Natural killer cell (primary cell): ENCODE measurements around the gene PDZRN3. TPM values are rescaled to one million over a fixed set of nuclear protein-coding genes. Genes with fewer than 3 reads are reported as not detected.
A peak's percentile ranks its signal among the peaks of the same experiment; 100 is the strongest.

Experiments
- ATAC-seq, 3 donors: fragments of 150-1000 bp in 2 of 3; fragments of 200-7000 bp in 1 of 3; cut with Tn5 transposase; 1 replicate in 1 of 3; 2 replicates in 2 of 3; pipeline ENCODE4 v1.10.0; 2021; ENCODE audit warnings: mild to moderate bottlenecking in 2 of 3, moderate library complexity in 2 of 3
- DNase-seq, 2 donors: peaks; one replicate each; pipeline versions ENCODE4 v3.0.0 to v3.0.0-alpha.2; 2013 to 2021; ENCODE audit warnings: mixed read lengths in 1 of 2
- H3K27ac ChIP-seq: one replicate; pipeline ENCODE4 v1.5.1; 2013; ENCODE audit warnings: mild to moderate bottlenecking, low read length
- H3K27me3 ChIP-seq: one replicate; pipeline ENCODE4 v1.6.1; 2013; ENCODE audit warnings: low read length; ENCODE audit not compliant: control insufficient read depth, insufficient read depth
- H3K36me3 ChIP-seq: one replicate; pipeline ENCODE4 v1.6.1; 2013; ENCODE audit warnings: low read length; ENCODE audit not compliant: control insufficient read depth, insufficient read depth
- H3K4me1 ChIP-seq: one replicate; pipeline ENCODE4 v1.6.1; 2013; ENCODE audit warnings: low read length; ENCODE audit not compliant: control insufficient read depth, insufficient read depth
- H3K4me3 ChIP-seq: one replicate; pipeline ENCODE4 v1.5.1; 2013; ENCODE audit warnings: low read length
- H3K9me3 ChIP-seq: one replicate; pipeline ENCODE4 v1.6.1; 2013; ENCODE audit warnings: low read length; ENCODE audit not compliant: control insufficient read depth, insufficient read depth
- H3K27ac Mint-ChIP-seq, 2 donors: one replicate each; pipeline ENCODE4 v1.8.0; 2022; ENCODE audit warnings: mild to moderate bottlenecking in 2 of 2, mixed read lengths in 2 of 2, moderate library complexity in 1 of 2
- H3K27me3 Mint-ChIP-seq, 2 donors: one replicate each; pipeline ENCODE4 v1.8.0; 2022; ENCODE audit warnings: low read depth in 2 of 2, mixed read lengths in 2 of 2
- H3K36me3 Mint-ChIP-seq: one replicate; pipeline ENCODE4 v1.8.0; 2022; ENCODE audit warnings: mixed read lengths
- H3K4me1 Mint-ChIP-seq, 2 donors: one replicate each; pipeline ENCODE4 v1.8.0; 2022; ENCODE audit warnings: mixed read lengths in 2 of 2
- H3K4me3 Mint-ChIP-seq: one replicate; pipeline ENCODE4 v1.8.0; 2022; ENCODE audit warnings: mild to moderate bottlenecking, moderate library complexity, mixed read lengths
- H3K9me3 Mint-ChIP-seq, 2 donors: one replicate each; pipeline ENCODE4 v1.8.0; 2022; ENCODE audit warnings: mixed read lengths in 2 of 2
- WGBS: methylation state at CpG from one replicate; pipeline ENCODE4 v1.1.7; 2013; ENCODE audit warnings: missing lambda C conversion rate; ENCODE audit not compliant: insufficient coverage; 5-methylcytosine and 5-hydroxymethylcytosine counted together
- intact Hi-C: fragments of 100-400 bp; cut with micrococcal nuclease; formaldehyde crosslinking; loops from one replicate; pipeline ENCODE4 v1.14.2; 2022
- total RNA-seq, 4 donors: library from RNA; stranded (reverse); fragments of 120-200 nt in 1 of 4; gene quantifications; one replicate each; pipeline versions ENCODE4 v1.2.3 to v1.2.4, GENCODE V29; 2013 to 2022
- TF ChIP-seq, protein P1 (sequence below): fragments of 200-600 bp; IDR thresholded peaks from one replicate; pipeline ENCODE4 v1.8.0; 2022; ENCODE audit warnings: antibody characterized with exemption

PDZRN3 gene
- total RNA-seq, 3 donors from 2014 or later (not counting 1 experiment from before 2014, with no cell fraction given) = not detected

DNA sequence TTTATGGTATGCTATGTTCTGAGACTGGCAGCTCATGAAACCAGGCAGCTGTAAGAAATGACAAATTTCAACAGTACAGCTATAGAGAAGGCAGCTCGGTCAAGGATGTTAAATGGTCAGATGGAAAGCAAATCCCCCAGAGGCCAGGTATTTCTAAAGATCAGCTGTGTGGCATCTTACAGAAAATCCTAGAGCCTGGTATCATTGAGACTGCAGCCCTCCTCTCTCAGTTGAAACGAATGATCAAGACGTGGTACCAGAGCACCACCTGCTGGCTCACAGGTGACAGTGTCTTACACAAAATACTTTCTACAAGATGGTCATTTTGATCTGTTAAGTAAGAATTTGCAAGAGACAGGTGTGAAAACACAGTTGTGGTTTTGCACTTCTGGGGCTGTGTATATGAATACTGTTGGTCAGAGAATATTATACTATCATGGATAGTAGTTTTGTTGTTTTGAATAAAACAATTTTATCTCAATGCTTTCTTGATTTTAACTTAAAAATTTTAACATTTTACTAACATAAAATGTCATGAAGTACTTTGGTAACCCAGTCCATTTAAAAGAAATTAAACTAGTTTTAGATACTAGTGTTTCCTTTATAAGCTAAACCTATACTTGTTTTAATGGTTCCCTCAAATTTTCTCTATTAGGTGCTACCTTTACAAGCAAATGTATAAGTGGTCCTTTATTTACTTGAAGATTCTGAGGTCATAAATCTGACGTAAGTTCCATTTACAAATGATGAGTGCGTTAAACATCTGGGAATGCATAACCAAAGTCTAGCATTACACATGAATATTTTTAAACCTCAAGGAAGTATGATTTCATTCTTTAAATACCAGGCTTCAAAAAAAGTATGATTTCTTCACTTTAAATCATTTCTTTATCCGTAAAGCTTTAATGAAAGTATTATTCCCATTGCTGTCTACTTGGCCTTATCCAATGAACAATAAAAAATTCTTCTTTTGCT lies 121.8 kb downstream of the PDZRN3 start:
- DNase-seq (peak in 1 of 2 donors; percentile 71), ATAC-seq (peak; percentile 38 to 60 (median 46))
- TF ChIP-seq, protein P1, sequence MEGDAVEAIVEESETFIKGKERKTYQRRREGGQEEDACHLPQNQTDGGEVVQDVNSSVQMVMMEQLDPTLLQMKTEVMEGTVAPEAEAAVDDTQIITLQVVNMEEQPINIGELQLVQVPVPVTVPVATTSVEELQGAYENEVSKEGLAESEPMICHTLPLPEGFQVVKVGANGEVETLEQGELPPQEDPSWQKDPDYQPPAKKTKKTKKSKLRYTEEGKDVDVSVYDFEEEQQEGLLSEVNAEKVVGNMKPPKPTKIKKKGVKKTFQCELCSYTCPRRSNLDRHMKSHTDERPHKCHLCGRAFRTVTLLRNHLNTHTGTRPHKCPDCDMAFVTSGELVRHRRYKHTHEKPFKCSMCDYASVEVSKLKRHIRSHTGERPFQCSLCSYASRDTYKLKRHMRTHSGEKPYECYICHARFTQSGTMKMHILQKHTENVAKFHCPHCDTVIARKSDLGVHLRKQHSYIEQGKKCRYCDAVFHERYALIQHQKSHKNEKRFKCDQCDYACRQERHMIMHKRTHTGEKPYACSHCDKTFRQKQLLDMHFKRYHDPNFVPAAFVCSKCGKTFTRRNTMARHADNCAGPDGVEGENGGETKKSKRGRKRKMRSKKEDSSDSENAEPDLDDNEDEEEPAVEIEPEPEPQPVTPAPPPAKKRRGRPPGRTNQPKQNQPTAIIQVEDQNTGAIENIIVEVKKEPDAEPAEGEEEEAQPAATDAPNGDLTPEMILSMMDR = peak; percentile 44
- Mint-ChIP-seq H3K36me3 (no peaks in the 10 kb centered on the region), H3K4me3 (no peak overlapping the region), H3K9me3 (no peaks in the 10 kb centered on the region), H3K27ac (no peak overlapping the region), H3K27me3 (no peaks in the 10 kb centered on the region), H3K4me1 (peaks cover 0 to 4% of the 10 kb centered on the region in 2 donors)
- WGBS = 38% methylated on average over 5 of the region's 6 CpGs
- Histone ChIP-seq H3K27me3 (no peaks in the 10 kb centered on the region), H3K9me3 (no peaks in the 10 kb centered on the region), H3K36me3 (no peaks in the 10 kb centered on the region), H3K27ac (no peak overlapping the region), H3K4me1 (no peaks in the 10 kb centered on the region), H3K4me3 (no peak overlapping the region)
- intact Hi-C loops = loop anchor here (1.0 kb wide), 1 partner anchor 402 kb away; no protein-coding TSS in a partner anchor

DNA sequence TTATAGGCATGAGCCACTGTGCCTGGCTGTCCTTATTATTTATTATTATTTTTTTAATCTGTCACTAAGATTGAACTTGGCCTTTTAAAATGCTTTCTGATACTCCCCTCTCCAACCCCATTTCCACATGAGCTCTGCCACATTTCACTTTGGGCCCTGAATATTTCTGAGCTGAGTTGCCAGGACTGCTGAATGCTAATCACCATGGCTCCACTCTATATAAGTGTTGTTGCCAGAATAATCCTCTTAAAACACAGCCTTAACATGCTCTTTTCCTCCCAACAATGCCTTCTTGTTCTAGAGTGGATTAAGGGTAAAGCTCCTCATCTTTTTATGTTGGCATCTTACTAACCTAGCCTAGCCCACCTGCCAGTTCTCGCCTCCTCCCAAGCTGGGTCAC lies 124.4 kb downstream of the PDZRN3 start:
- 93% methylated on average over 1 of the region's 1 CpG for WGBS
- H3K27me3 ChIP-seq = no peaks in the 10 kb centered on the region
- H3K4me1 ChIP-seq = no peaks in the 10 kb centered on the region
- DNase-seq = no peak
- TF ChIP-seq, protein P1 = no peak
- Mint-ChIP-seq H3K27ac (no peak overlapping the region), H3K27me3 (no peaks in the 10 kb centered on the region), H3K4me1 (peaks cover 0 to 4% of the 10 kb centered on the region in 2 donors), H3K9me3 (no peaks in the 10 kb centered on the region), H3K36me3 (no peaks in the 10 kb centered on the region), H3K4me3 (no peak overlapping the region)
- H3K4me3 ChIP-seq = no peak overlapping the region
- H3K27ac ChIP-seq = no peak overlapping the region
- intact Hi-C loops = no loop called here
- no peaks in the 10 kb centered on the region for H3K36me3 ChIP-seq
- ATAC-seq = no peak
- H3K9me3 ChIP-seq = no peaks in the 10 kb centered on the region

DNA sequence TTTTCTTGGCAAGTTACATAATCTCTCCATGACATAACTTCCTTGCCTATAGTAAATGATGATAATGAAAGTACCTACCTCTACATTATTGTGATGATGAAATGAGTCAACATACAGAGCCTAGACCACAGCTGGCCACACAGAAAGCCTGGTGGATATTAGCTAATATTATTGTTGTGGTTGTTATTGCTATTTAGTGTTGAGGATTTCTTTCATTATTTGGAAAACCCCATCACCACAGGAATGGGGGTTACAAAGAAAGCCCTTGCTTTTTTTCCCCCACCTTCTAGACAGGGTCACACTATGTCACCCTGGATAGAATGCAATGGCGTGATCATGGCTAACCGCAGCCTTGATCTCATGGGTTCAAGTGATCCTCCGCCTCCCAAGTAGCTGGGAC lies 125.0 kb downstream of the PDZRN3 start:
- DNase-seq (no peak), ATAC-seq (no peak)
- intact Hi-C loops = no loop called here
- no peaks in the 10 kb centered on the region for H3K4me1 ChIP-seq
- H3K4me3 Mint-ChIP-seq = no peak overlapping the region
- H3K27me3 Mint-ChIP-seq = no peaks in the 10 kb centered on the region
- H3K36me3 ChIP-seq = no peaks in the 10 kb centered on the region
- H3K4me1 Mint-ChIP-seq = peaks cover 0 to 4% of the 10 kb centered on the region in 2 donors
- no peaks in the 10 kb centered on the region for H3K9me3 Mint-ChIP-seq
- no peaks in the 10 kb centered on the region for H3K27me3 ChIP-seq
- H3K9me3 ChIP-seq = no peaks in the 10 kb centered on the region
- 86% methylated on average over 3 of the region's 3 CpGs for WGBS
- TF ChIP-seq, protein P1 = no peak
- no peak overlapping the region for H3K4me3 ChIP-seq
- H3K27ac ChIP-seq = no peak overlapping the region
- H3K36me3 Mint-ChIP-seq = no peaks in the 10 kb centered on the region
- H3K27ac Mint-ChIP-seq = no peak overlapping the region
